GM19372 (cell line): Measurements from ENCODE around the gene PIMREG.

ENCODE experiments used
- ATAC-seq: cut with Tn5 transposase; IDR thresholded peaks from one replicate; pipeline ENCODE4 v1.9.1; 2021; ENCODE audit warnings: mild to moderate bottlenecking, low read depth, moderate library complexity; ENCODE audit not compliant: unreplicated experiment

PIMREG gene

DNA sequence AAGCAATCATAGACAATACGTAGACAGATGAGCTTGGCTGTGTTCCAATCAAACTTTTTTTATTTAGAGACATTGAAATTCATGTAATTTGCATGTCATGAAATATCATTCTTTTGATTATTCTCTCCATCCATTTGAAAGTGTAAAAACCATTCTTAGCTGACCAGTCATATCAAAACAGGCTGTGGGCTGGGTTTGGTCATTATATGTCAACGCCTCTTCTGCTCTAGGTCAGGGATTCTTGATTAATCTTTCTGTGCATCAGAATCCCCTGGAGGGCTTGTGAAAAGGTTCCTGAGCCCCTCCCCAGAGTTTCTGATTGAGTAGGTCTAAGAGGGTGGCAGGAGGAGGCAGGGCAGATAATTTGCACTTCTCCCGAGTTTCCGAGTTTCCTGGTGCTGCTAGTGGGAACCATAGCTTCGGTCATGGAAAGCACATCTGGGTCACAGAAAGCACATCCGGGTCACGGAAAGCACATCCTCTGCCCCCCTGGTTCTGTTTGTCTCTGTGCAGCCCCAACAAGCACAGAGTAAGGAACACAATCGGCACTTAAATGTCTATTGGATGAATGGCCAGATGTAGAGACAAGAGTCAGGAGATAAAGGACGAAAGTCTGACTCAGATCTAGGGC is 16.4 kb downstream of the PIMREG start:
- no peak for ATAC-seq

DNA sequence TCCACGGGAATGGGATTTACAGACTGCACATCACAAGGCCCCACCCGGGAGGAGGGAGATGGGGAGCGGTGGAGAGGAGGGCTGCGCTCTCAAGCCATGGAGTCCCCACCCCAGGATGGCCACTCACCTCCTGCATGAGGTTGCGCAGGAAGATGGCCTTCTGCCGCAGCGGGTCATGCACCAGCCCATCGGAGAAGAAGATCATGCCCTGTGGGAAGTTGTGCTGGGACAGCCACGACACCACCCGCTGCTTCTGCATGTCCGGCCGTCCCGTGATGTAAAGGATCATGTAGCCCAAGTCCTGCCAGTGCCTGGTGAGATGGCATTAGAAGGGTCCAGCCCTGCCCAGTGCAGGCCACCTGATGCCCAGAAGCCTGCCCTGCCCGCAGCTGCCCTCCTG is 17.0 kb downstream of the PIMREG start:
- ATAC-seq, result no peak

DNA sequence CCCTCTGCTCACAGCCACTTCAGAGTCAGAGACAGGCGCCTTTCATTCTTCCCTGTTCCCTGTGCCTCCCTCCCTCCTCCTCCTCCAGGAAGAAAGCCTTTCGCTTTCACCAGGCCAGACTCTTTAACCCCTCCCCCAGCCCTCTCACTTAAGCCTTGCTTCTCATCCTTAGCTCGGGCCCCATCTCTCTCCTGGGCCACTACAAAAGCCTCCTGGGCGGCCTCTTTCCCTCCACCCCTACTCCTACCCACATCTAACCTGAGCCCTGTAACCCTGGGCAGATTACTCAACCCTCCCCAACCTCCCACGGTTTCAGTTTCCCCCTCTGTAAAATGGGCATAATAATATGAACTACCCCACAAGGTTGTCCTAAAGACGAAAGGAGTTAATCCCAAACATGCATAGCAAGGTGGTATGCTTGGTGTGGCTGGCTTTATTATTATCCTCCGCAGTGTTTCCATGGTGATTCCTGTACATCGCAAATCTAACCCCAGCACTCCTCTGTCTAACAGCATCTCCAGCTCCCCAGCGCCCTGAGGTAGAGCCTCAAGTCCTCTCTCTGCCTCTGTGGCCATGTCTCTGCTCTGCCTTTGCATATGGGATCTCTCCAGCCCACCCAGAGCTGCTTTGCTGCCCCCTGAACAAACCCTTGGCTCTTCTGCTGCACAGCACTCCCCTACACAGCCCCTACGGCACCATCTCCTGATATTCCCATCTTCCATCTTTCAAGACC is 17.7 kb downstream of the PIMREG start:
- no peak for ATAC-seq

DNA sequence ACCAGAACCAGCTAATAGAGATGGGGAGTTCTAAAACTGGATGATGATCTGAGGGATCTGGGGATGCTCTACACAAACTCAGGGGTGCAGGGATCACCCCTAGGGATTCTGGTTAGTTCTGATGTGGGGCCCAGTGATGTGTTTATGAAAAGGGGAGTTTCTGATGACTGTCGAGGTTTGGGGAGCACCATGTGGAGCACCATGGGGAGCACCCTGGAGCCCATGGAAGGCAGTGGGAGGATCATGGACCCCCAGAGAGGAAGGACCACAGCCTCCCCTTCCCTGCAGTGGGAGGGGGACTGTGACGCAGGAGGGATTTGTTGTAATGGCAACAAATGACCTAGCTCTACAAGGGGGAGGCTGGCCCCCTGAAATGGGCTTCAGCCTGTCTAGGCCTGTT is 18.4 kb downstream of the PIMREG start:
- no peak for ATAC-seq

DNA sequence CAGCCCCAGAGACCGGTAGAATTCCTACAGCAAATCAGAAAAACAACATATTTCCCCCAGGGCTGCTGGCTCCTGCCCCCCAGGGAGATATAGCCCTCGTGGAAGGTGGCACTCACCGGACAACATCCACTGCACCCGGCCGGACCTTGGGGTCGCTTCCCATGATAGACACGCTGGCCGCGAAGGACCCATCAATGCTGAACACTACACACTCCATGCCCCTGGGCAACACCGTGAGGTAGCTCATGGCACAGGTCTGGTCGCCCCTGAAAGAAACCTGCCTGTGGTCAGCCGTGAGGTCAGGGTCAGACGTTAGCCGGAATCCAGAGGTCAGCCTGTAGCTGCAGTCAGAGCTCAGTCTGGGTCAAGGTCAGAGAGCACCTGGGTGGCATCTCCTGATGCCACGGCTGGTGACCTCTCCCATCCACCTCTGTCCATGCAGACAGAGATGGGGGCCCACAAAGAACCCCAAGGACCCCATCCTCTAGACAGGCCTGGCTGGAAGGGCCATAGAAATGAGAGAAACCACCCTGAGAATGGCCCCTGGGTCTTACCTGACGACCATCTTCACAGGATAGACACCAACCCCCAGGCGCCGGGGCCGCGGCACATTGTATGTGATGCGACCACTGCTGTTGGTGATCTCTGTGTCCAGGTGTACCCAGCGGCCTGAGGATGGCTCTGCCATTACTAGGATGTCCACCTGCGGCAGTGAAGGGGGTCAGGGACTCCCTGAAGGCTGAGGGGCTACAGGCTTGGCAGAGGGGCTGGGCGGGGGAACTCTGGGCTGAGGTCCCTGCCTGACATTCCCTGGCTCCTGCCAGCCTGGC is 19.6 kb downstream of the PIMREG start:
- no peak for ATAC-seq

DNA sequence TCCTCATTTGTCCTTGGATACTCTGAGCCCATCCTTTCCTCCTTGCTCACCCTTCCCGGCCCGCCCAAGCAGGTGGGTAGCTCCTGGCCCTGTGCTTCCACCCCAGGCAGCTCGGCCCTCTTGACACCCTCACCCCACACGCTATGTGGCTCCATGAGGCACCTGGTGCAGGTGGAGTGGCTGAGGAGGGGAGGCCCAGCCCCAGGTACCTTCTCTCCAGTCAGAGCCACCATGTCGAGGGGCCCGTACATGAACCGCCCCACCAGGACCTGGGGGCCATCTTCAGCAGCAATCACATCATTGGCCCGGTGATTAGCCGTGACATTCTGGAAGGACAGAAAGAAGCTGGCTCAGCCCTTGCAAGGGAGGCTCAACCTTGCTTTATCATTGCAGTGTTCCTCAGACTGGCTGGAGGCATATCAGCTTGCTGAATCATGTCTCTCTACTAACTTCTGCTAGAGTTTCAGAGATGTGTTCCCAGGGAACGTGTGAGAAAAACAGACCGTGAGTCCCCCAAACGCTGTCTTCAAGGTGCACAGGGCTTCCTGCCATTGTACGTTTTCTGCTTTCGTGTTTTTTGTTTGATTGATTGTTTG is 20.3 kb downstream of the PIMREG start:
- no peak for ATAC-seq

DNA sequence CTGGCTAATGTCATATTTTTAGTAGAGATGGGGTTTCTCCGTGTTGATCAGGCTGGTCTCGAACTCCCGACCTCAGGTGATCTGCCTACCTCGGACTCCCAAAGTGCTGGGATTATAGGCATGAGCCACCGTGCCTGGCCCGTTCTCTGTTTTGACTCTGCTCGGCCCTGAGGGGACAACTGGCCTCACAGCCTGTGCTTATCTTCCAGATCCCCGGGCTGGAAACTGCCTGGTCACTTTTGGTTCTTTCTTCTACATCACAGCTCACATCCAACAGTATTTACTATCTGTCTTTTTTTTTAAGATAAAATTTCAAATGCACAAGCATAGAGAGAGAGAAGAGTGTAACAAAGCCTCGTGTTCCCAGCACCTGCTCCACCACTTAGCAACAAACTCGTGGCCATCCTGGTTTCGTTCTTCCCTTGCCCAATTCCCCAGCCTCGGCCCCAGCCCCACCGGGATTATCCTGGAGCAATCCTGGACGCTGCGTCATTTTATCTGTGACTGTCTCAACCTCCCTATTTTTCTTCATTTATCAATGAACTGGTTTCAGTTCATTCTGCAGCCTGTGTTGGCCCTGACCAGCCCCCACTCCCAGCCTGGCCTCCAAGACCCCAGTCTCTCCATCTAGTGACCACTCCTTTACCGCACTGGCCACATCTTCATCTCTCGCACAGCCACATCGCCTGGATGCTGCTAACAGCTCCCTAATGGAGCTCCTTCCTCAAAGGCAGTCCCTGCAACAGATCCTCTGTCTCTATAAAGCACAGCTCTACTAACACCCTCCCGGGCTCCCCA is 21.1 kb downstream of the PIMREG start:
- ATAC-seq, result no peak

DNA sequence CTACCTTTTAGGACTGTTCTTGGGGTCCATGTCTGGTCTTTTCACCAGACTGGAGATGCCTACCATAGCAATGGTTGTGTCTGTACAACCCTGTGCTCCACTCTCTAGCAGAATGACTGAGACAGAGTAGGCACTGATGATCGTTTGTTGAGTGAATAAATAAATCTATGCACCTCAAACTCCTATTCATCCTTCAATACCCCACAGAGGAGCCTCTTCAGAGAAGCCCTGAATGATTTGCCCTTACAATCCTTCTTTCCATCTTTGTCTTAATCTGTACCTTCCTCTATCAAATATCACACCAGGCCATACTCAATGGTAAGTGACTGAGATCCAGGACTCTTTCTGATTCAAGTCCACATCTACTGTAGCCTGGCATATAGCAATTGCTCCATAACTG is 23.3 kb downstream of the PIMREG start:
- no peak for ATAC-seq

DNA sequence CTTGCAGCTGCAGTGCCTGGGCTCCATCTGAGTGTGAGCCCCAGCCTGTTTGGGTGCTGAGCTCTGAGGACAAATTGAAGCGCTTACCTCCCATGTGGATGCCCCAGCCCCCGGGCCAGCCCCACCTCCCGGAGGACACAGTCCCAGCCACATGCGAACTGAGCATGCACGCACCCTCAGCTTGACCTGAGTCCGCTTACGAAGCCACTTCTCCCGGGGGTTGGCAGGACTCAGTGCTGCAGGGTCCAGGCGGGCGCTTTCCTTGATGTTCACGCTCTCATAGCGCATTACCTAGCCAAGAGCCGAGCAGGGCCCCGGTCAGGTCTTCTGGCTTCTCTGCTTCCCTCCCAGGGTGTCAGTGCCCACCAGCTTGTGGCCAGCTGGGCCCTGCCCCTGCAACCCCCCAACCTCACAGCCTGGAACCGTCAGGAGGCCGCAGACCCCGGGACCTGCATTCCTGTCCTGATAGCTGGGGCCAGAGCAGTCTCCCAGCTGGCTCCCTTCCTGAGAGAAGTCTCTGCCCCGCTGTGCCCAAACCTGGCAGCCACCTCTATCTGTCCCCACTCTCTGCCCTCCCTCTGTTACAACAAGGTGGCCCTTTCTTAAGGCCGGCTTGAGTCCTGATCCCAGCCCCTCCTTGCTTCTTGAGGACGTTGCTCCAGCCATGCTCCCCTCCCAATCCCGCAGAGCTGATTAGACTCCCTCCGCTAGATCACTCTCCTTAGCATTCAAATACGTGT is 24.0 kb downstream of the PIMREG start:
- no peak for ATAC-seq

DNA sequence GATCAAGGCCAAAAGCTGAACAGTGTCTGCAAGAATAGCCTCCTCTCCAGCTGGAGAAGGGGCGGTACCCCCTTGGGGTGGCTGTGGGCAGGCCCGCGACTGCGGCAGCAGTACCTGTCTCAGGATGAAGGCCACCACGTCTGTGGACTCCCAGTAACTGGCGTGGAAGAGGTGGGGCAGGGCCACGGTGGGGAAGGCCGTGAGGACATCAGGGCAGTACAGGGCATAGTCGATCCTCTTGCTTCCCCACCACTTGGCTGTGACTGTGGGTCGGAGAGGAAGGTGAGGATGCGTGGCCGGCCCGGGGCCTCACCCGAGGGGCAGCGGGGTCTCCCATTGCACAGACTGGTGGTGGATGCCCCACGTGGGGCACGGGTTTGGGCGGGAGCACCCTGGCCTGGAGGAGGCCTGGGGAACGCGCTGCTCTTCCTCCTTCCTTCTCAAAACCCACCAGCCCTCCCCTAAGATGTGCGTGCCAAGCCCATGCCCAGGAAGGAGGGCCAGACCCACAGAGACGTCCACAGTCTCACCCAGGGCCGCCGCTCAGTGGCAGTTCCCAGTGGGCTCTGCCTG is 26.0 kb downstream of the PIMREG start:
- ATAC-seq, result no peak

DNA sequence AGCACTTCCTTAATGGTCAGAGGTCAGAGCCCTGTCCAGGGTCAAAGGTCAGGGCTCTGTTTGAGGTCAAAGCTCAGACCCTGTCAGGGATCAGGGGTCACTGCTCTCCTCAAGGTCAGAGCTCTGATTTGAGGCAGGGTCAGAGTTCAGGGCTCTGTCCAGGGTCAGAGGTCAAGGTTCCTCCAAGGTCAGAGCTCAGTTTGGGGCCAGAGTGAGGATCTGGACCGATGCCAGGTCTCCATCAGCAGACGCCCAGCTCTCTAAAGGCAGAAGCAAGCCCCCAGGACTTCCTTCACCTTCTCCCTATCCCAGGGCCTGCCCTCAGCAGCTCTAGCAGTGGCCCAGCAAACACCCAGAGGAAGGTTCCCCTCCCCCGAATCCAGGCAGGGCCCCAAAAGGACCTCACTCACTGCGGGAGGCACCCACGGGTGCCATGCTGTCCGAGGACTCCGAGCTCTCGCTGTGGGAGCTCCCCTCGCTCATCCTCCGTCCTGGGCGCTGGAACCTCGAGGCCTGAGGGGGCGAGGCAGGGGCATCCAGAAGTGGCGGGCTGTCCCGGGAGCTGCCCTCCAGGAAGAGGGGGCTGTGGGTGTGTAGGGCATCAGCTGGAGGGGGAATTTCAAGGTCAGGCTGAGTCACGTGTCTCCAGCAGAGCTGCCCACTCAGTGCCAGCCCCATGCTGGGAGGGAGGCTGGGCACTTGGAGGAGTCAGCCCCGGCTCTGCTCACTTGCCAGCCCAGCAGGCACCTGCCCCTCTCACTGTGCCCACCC is 26.7 kb downstream of the PIMREG start:
- no peak for ATAC-seq

DNA sequence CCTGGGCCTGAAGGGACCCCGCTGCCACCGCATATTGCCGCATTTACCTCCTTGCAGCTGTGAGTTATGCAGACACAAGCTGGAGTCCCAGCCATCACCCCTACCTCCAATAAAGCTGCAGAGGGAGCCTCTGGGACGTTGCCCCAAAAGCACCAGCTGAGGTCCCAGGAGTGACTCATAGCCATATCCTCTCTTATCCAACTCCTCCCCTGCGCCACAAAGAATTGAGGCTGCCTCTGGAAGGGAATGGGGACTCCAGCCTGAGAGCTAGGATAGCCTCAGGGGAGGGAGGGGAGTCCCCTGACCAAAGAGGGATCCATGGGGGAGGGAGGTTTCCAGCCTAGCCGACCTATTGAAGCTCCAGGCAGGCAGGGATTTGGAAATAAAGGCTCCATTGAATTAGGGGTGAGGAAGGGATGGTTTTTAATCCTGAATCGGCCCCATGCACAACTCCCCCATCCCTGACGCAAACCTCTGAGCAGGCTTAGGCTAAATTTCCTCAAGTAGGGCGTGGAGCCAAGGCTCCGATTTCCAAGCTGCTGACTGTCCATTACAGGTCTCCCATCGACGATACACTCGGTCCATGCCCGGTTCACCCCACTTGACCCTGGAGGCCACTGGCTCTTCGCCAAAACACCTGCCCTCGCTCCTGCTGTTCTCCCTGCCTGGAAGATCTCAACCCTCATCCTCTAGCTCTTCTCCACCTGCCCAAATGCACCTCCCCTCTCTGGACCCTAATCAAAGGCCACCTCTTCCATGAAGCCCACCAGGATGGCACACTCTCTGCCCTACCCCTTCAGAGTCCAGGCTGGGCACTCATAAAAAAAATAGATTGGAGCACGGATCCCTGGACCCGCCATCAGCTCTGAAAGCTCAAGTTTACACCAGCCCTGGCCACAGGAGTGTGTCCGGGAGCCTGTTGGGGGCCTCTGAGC is 27.5 kb downstream of the PIMREG start:
- no peak for ATAC-seq

DNA sequence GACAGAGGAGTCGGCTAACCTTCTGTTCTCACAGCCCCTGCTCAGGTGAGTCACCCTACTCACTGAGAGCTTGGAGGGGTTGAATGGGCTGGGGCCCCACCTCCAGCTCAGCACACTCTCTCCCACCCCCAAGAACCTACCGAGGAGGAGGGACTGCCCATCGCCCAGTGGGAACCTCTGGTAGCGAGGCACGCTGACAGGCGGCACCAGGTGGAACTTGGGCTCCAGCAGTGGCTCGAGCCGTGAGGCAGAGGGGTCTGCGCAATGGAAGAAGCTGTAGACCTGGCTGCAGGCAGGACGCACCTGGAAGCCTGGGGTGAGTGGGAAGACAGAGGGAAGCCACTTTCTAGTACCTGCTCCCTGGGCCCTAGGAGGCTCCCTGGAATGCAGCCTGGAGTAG is 28.3 kb downstream of the PIMREG start:
- no peak for ATAC-seq

DNA sequence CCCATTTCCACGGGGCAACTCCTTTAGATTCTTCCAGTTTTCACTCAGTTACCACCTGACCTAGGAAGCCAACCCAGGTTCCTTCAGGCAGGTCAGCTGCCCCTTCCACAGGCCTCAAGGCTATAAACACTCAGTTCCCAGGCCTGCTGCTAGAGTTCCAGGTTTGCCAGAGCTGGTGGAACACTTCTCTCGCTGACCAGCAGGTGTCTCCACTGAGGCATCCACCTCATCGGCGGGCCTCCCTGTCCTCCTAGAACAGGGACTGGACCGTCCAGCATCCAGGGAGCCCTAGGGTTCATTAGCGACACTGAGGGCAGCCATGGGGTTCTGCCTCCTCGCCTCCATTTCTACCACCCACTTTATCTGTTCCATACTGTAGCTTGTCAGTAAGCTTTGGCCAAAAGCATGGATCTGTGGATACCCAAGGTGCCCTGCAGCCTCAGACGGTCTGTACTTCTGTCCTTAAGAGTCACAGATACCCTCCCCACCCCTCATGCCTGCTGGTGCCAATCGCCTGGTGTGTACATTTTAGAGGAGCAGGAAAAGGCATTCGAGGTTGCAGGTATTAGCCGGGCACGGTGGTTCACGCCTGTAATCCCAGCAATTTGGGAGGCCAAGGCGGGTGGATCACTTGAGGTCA is 29.0 kb downstream of the PIMREG start:
- no peak for ATAC-seq

DNA sequence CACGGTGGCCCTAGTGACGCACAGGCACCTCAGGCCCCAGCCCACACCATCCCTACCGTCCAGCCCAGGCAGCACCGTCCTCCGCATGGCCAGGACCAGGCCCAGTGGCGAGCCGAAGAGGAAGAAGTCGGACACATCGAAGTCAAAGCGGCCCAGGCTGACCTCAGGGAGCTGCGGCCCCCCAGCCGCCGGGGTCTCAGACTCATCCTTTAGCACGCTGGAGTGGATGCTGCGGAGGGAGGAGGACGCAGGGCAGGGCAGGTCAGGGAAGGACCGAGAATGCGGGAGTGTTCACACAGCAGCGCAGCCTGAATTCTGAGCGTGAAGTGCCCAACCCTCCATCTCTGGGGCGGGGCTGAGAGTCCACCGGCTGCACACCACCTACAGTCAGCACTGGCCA is 30.1 kb downstream of the PIMREG start:
- ATAC-seq, result no peak

DNA sequence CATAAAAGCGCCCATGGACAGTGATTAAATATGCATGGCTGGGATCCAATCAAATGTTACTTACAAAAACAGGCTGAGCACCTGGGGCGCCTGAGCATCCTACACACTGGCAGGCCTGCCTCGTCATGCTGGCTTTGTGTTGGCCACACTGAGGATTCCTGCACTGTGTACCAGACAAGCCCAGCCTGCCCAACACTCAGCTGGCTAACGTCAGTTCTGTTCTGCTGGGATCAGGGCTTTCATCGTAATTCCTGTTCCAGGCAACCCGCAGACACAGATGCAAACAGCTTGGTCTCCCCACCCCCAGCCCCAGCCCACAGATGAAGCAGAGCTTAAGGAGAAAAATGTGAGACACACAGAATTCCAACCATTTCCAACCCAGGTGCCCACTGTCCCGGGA is 30.7 kb downstream of the PIMREG start:
- ATAC-seq, result no peak

DNA sequence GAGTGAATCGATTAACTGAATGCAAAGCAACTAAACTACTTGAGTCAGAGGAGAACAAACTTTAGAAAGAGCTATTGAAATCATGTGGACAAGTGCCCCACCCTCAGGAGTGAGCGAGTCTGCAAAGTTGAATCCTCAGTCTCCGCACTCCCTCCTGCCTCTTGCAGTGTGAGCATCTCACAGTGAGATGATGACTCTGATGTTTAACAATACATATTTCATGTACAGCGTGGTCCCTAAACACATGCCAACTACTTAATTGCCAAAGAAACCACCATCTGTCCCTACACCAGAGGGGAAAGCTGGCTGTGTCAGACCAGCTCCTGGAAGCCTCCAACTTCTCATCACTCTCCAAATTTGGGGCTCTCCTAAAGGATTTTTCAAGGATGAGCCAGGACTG is 31.2 kb downstream of the PIMREG start:
- ATAC-seq, result no peak
